ENCODE data around the gene MOB2.

Gene MOB2

GRCh38 chr11:1470681-1471611 lies 15.6 kb downstream of the MOB2 start:
- Histone ChIP-seq H3K9ac (ENCODE audit: low read length) (no peak overlapping the region), H3K4me3 (ENCODE audit: low read length) (no peak overlapping the region), H3K9me3 (ENCODE audit: insufficient read depth, low read length) (no peaks in the 10 kb centered on the region), H3K79me2 (ENCODE audit: low read length) (no peaks in the 10 kb centered on the region), H3K36me3 (replicated peaks; ENCODE audit: low read depth, low read length) (no peaks in the 10 kb centered on the region), H4K20me1 (ENCODE audit: insufficient read depth, low read length) (no peaks in the 10 kb centered on the region), H3K4me1 (ENCODE audit: low read length) (no peaks in the 10 kb centered on the region), H3K4me2 (ENCODE audit: low read length) (no peak overlapping the region), H3K27me3 (ENCODE audit: low read depth, low read length) (no peaks in the 10 kb centered on the region), H2AFZ (ENCODE audit: low read depth, low read length) (no peak overlapping the region), H3K27ac (ENCODE audit: low read length) (no peak overlapping the region)
- TF ChIP-seq EZH2phosphoT487 (IDR thresholded peaks at IDR 0.05; ENCODE audit: low read depth), result no peak
- TF ChIP-seq CTCF (IDR thresholded peaks at IDR 0.05; ENCODE audit: low read depth, low read length), result no peak

- Histone ChIP-seq H2AFZ (ENCODE audit: low read depth, low read length) (no peak overlapping the region), H3K9ac (ENCODE audit: low read length) (no peak overlapping the region), H3K4me2 (ENCODE audit: low read length) (no peak overlapping the region), H4K20me1 (ENCODE audit: insufficient read depth, low read length) (no peaks in the 10 kb centered on the region), H3K36me3 (replicated peaks; ENCODE audit: low read depth, low read length) (no peaks in the 10 kb centered on the region), H3K27me3 (ENCODE audit: low read depth, low read length) (no peaks in the 10 kb centered on the region), H3K4me1 (ENCODE audit: low read length) (no peaks in the 10 kb centered on the region), H3K27ac (ENCODE audit: low read length) (no peak overlapping the region), H3K79me2 (ENCODE audit: low read length) (no peaks in the 10 kb centered on the region), H3K4me3 (ENCODE audit: low read length) (no peak overlapping the region), H3K9me3 (ENCODE audit: insufficient read depth, low read length) (no peaks in the 10 kb centered on the region)
- TF ChIP-seq EZH2phosphoT487 (IDR thresholded peaks at IDR 0.05; ENCODE audit: low read depth), result no peak
Observed at GRCh38 chr11:1469911-1470680, 16.5 kb downstream of the MOB2 start.

GRCh38 chr11:1469287-1469910 lies 17.2 kb downstream of the MOB2 start:
- TF ChIP-seq CTCF (IDR thresholded peaks at IDR 0.05; ENCODE audit: low read depth, low read length), result no peak
- TF ChIP-seq EZH2phosphoT487 (IDR thresholded peaks at IDR 0.05; ENCODE audit: low read depth), result no peak
- no peaks in the 10 kb centered on the region for H3K4me1 ChIP-seq (ENCODE audit: low read length)
- H4K20me1 ChIP-seq (ENCODE audit: insufficient read depth, low read length), result no peaks in the 10 kb centered on the region
- H3K9me3 ChIP-seq (ENCODE audit: insufficient read depth, low read length), result no peaks in the 10 kb centered on the region
- no peak overlapping the region for H3K9ac ChIP-seq (ENCODE audit: low read length)
- H3K4me2 ChIP-seq (ENCODE audit: low read length), result no peak overlapping the region
- no peaks in the 10 kb centered on the region for H3K79me2 ChIP-seq (ENCODE audit: low read length)
- no peak overlapping the region for H3K4me3 ChIP-seq (ENCODE audit: low read length)
- H3K36me3 ChIP-seq (replicated peaks; ENCODE audit: low read depth, low read length), result no peaks in the 10 kb centered on the region
- H3K27me3 ChIP-seq (ENCODE audit: low read depth, low read length), result no peaks in the 10 kb centered on the region
- H3K27ac ChIP-seq (ENCODE audit: low read length), result no peak overlapping the region
- no peak overlapping the region for H2AFZ ChIP-seq (ENCODE audit: low read depth, low read length)

GRCh38 chr11:1468473-1469066 lies 18.0 kb downstream of the MOB2 start:
- no peak overlapping the region for H3K4me3 ChIP-seq (ENCODE audit: low read length)
- H3K9me3 ChIP-seq (ENCODE audit: insufficient read depth, low read length), result no peaks in the 10 kb centered on the region
- H3K27me3 ChIP-seq (ENCODE audit: low read depth, low read length), result no peaks in the 10 kb centered on the region
- no peak overlapping the region for H2AFZ ChIP-seq (ENCODE audit: low read depth, low read length)
- H3K4me1 ChIP-seq (ENCODE audit: low read length), result no peaks in the 10 kb centered on the region
- no peaks in the 10 kb centered on the region for H3K36me3 ChIP-seq (replicated peaks; ENCODE audit: low read depth, low read length)
- no peaks in the 10 kb centered on the region for H3K79me2 ChIP-seq (ENCODE audit: low read length)
- no peak overlapping the region for H3K4me2 ChIP-seq (ENCODE audit: low read length)
- no peak overlapping the region for H3K9ac ChIP-seq (ENCODE audit: low read length)
- TF ChIP-seq CTCF (IDR thresholded peaks at IDR 0.05; ENCODE audit: low read depth, low read length), result no peak
- no peak for TF ChIP-seq EZH2phosphoT487 (IDR thresholded peaks at IDR 0.05; ENCODE audit: low read depth)
- no peak overlapping the region for H3K27ac ChIP-seq (ENCODE audit: low read length)
- no peaks in the 10 kb centered on the region for H4K20me1 ChIP-seq (ENCODE audit: insufficient read depth, low read length)

Measured in OCI-LY3 (cell line).